Thyroid gland (tissue), 4 donors: ENCODE data around the gene LEF1.

Experiments used
- POLR2A ChIP-seq, 2 donors: fragments of 450-650 bp; IDR thresholded peaks; one replicate each; pipeline ENCODE4 v1.6.1; 2017; ENCODE audit warnings: antibody characterized with exemption in 2 of 2, mild to moderate bottlenecking in 2 of 2, moderate library complexity in 1 of 2
- TF ChIP-seq, protein P1 (sequence below), 6 experiments: fragments of 200-600 bp in 3 of 6; fragments of 450-650 bp in 3 of 6; sonication (generic) in 3 of 6; IDR thresholded peaks; one replicate each; pipeline ENCODE4 v1.5.1; 2016 to 2019; ENCODE audit warnings: antibody characterized with exemption in 6 of 6, mild to moderate bottlenecking in 2 of 6, inconsistent platforms in 1 of 6, moderate library complexity in 1 of 6

- TF ChIP-seq, protein P1, sequence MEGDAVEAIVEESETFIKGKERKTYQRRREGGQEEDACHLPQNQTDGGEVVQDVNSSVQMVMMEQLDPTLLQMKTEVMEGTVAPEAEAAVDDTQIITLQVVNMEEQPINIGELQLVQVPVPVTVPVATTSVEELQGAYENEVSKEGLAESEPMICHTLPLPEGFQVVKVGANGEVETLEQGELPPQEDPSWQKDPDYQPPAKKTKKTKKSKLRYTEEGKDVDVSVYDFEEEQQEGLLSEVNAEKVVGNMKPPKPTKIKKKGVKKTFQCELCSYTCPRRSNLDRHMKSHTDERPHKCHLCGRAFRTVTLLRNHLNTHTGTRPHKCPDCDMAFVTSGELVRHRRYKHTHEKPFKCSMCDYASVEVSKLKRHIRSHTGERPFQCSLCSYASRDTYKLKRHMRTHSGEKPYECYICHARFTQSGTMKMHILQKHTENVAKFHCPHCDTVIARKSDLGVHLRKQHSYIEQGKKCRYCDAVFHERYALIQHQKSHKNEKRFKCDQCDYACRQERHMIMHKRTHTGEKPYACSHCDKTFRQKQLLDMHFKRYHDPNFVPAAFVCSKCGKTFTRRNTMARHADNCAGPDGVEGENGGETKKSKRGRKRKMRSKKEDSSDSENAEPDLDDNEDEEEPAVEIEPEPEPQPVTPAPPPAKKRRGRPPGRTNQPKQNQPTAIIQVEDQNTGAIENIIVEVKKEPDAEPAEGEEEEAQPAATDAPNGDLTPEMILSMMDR (IDR thresholded peaks at IDR 0.05), result no peak
- no peak for TF ChIP-seq POLR2A (IDR thresholded peaks at IDR 0.05)
These were observed 20.0 kb upstream of the LEF1 start for GRCh38 chr4:108188770-108189169.
